GM19372 (cell line): ENCODE data around the gene KCNB1.

Experiments used
- ATAC-seq: cut with Tn5 transposase; IDR thresholded peaks from one replicate; pipeline ENCODE4 v1.9.1; 2021; ENCODE audit warnings: mild to moderate bottlenecking, low read depth, moderate library complexity; ENCODE audit not compliant: unreplicated experiment

Gene KCNB1

GRCh38 chr20:49501917-49502316 is 19.4 kb upstream of the KCNB1 start:
- no peak for ATAC-seq

- ATAC-seq, result no peak
Measured at GRCh38 chr20:49497398-49497669, 14.9 kb upstream of the KCNB1 start.

- no peak for ATAC-seq
Measured at GRCh38 chr20:49496553-49497397, 14.3 kb upstream of the KCNB1 start.

- ATAC-seq, result no peak
Measured at GRCh38 chr20:49496043-49496442, 13.6 kb upstream of the KCNB1 start.

- no peak for ATAC-seq
Measured at GRCh38 chr20:49490689-49491088, 8.2 kb upstream of the KCNB1 start.

GRCh38 chr20:49489688-49490087 is 7.2 kb upstream of the KCNB1 start:
- no peak for ATAC-seq

- ATAC-seq, result no peak
Measured at GRCh38 chr20:49486064-49486463, 3.6 kb upstream of the KCNB1 start.

GRCh38 chr20:49485563-49485962 is 3.1 kb upstream of the KCNB1 start:
- ATAC-seq, result no peak

- no peak for ATAC-seq
Measured at GRCh38 chr20:49484180-49485140, 2.0 kb upstream of the KCNB1 start.

GRCh38 chr20:49483696-49484123 is 1.2 kb upstream of the KCNB1 start:
- no peak for ATAC-seq

GRCh38 chr20:49483018-49483695 is 689 bp upstream of the KCNB1 start:
- no peak for ATAC-seq

GRCh38 chr20:49482173-49482572 is 295 bp downstream of the KCNB1 start:
- ATAC-seq, result no peak

- ATAC-seq, result no peak
Measured at GRCh38 chr20:49481116-49481515, 1.4 kb downstream of the KCNB1 start.

- no peak for ATAC-seq
Measured at GRCh38 chr20:49480236-49480635, 2.2 kb downstream of the KCNB1 start.

GRCh38 chr20:49479785-49480184 is 2.7 kb downstream of the KCNB1 start:
- ATAC-seq, result no peak

GRCh38 chr20:49478754-49479689 is 3.4 kb downstream of the KCNB1 start:
- no peak for ATAC-seq

GRCh38 chr20:49478266-49478665 is 4.2 kb downstream of the KCNB1 start:
- no peak for ATAC-seq

- no peak for ATAC-seq
Measured at GRCh38 chr20:49477200-49477599, 5.3 kb downstream of the KCNB1 start.

GRCh38 chr20:49476016-49476355 is 6.5 kb downstream of the KCNB1 start:
- no peak for ATAC-seq
